Sigmoid colon (tissue), 4 donors: ENCODE data around the gene RDH5.

Source experiments
- EP300 ChIP-seq, 4 donors: sonication (generic); formaldehyde crosslinking; IDR thresholded peaks; one replicate each; pipeline ENCODE4 v1.6.1; 2017; ENCODE audit warnings: antibody characterized with exemption in 4 of 4
- POLR2A ChIP-seq, 2 donors: fragments of 450-650 bp; IDR thresholded peaks; one replicate each; pipeline ENCODE4 v1.6.1; 2016; ENCODE audit warnings: antibody characterized with exemption in 2 of 2, mild to moderate bottlenecking in 2 of 2, moderate library complexity in 2 of 2
- POLR2AphosphoS5 ChIP-seq, 4 donors: sonication (generic); formaldehyde crosslinking; IDR thresholded peaks; one replicate each; pipeline ENCODE4 v1.6.1; 2017; ENCODE audit warnings: antibody characterized with exemption in 4 of 4
- TF ChIP-seq, protein P1 (sequence below), 4 experiments: fragments of 450-650 bp in 3 of 4; fragments of 200-600 bp in 1 of 4; IDR thresholded peaks; one replicate each; pipeline ENCODE4 v1.5.1; 2016 to 2019; ENCODE audit warnings: antibody characterized with exemption in 4 of 4, mild to moderate bottlenecking in 3 of 4, moderate library complexity in 2 of 4

- TF ChIP-seq POLR2A (IDR thresholded peaks at IDR 0.05) (no peak), POLR2AphosphoS5 (IDR thresholded peaks at IDR 0.05) (no peak), EP300 (IDR thresholded peaks at IDR 0.05) (no peak)
- TF ChIP-seq, protein P1, sequence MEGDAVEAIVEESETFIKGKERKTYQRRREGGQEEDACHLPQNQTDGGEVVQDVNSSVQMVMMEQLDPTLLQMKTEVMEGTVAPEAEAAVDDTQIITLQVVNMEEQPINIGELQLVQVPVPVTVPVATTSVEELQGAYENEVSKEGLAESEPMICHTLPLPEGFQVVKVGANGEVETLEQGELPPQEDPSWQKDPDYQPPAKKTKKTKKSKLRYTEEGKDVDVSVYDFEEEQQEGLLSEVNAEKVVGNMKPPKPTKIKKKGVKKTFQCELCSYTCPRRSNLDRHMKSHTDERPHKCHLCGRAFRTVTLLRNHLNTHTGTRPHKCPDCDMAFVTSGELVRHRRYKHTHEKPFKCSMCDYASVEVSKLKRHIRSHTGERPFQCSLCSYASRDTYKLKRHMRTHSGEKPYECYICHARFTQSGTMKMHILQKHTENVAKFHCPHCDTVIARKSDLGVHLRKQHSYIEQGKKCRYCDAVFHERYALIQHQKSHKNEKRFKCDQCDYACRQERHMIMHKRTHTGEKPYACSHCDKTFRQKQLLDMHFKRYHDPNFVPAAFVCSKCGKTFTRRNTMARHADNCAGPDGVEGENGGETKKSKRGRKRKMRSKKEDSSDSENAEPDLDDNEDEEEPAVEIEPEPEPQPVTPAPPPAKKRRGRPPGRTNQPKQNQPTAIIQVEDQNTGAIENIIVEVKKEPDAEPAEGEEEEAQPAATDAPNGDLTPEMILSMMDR (IDR thresholded peaks at IDR 0.05): no peak
These were observed 18.8 kb downstream of the RDH5 start for GRCh38 chr12:55739025-55739378.
